GM15510 (cell line): ENCODE data around the gene DLG2.

Experiments used
- POLR2A ChIP-seq: IDR thresholded peaks from 3 replicates; pipeline ENCODE4 v1.6.1; 2011; ENCODE audit warnings: borderline replicate concordance; ENCODE audit not compliant: insufficient read length; ENCODE audit errors: extremely low read depth

Gene DLG2

DNA sequence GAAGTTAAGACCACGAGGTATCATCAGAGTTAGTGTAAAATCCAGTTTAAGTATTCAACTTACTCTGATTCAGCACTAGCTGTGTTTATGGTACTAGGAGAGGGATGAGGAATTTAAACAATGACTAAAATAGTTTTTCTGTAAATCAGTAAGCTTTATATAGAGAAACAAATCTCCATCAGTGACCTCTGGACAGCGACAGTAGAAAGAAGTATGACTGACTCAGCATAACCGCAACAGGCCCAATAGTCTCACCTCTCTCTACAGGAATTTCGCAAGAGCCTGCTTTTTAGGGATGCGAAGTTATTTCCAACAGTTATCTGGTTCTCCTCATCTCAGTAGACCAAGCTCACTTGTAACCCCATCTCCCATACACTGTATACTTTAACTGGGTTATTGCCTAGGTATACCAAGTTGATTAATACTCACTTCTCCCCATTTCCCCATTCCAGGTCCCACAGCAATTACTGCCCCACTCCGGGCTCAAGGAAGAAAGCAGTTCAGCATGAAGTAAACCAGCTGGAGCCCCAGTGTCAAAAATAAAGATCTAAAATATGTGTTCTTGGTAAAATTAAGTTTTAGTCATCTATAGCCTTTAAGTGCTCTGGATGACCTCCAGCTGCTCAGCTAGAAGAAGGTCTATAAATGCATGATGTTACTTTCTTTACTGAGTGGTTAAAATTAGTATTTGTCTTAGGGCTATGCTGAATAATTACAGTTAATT is 1570.3 kb downstream of the DLG2 start:
- TF ChIP-seq POLR2A = no peak

GRCh38 chr11:84045146-84045545 is 1582.0 kb downstream of the DLG2 start:
- TF ChIP-seq POLR2A = no peak

DNA sequence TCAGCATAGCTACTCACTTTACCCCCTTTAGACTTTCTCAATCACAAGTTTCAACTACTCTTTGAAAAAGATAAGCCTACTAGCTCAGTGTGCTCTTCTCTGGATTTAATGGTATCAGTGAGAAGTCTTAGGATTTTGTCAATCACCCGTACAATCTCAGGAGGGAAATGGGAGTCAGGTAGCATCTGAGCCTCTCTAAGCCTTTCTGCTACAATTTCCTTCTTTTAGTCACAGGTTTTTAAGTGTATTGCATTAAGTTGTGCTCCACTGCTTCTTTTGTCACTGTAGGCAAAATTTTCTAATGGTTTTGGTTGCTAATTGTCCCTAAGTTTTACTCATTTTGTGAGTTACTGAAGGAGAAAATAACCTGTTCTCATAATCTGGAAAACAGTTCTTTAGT is 1582.4 kb downstream of the DLG2 start:
- TF ChIP-seq POLR2A = no peak

GRCh38 chr11:84036664-84037194 is 1590.4 kb downstream of the DLG2 start:
- no peak for TF ChIP-seq POLR2A

GRCh38 chr11:84035645-84036044 is 1591.5 kb downstream of the DLG2 start:
- TF ChIP-seq POLR2A = no peak

- TF ChIP-seq POLR2A = no peak
Observed at GRCh38 chr11:84034484-84034883, 1592.7 kb downstream of the DLG2 start.

DNA sequence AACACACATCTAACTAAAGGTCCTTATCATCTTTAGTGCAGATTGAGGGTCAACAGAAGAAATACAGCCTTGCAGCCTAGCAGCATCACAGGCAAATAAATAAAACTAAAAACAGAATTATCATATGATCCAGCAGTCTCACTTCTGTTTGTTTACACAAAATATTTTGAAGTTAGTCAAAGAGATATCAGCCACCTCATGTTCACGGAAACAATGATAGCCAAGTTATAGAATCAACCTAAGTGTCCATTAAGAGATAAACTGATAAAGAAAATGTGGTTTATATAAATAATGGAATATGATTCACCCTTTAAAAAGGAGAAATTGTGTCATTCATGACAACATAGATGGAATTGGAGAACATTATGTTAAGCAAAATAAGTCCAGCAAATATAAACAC is 1602.9 kb downstream of the DLG2 start:
- no peak for TF ChIP-seq POLR2A

GRCh38 chr11:84022695-84023094 is 1604.4 kb downstream of the DLG2 start:
- TF ChIP-seq POLR2A = no peak

DNA sequence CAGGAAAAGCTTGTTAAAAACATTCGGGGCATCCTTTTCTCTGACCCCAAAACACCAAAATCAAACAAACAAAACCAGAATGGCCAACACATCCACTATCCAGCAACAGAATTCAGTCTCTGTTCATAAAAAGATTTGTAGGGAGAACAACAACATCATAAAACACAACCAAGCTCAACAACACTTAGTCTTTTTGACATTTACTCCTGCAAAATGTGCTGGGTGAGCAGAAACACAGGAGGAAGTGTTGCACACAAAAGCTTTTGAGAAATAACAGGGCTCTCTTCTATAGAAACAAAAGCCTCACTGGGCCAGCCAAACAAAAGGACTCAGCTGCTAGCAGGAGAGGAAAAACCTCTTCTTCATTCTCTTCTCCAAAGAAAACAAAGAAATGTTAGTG is 1604.9 kb downstream of the DLG2 start:
- no peak for TF ChIP-seq POLR2A

GRCh38 chr11:84021291-84021690 is 1605.9 kb downstream of the DLG2 start:
- TF ChIP-seq POLR2A = no peak

GRCh38 chr11:84019571-84020194 is 1607.5 kb downstream of the DLG2 start:
- no peak for TF ChIP-seq POLR2A

DNA sequence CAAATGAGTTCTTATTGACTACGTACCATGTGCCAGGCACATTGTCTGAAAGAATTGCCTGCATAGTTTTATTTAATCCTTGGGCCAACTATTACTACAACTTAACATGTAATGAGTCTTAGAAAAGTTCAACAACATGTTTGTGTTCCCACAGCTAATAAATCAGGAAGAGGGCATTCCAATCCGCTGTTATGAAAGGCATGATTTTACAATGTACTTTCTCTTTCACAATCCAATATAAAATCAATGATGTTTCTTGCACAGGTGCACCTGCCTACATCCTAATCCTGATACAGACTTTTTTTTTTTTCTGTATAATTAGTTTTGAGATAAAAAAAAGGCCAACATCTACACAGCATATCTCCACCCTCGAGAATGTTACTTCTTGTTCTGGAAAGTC is 1612.6 kb downstream of the DLG2 start:
- TF ChIP-seq POLR2A = no peak

- TF ChIP-seq POLR2A = no peak
Observed at GRCh38 chr11:84012171-84012826, 1614.8 kb downstream of the DLG2 start.

- no peak for TF ChIP-seq POLR2A
Observed at GRCh38 chr11:84003181-84003580, 1624.0 kb downstream of the DLG2 start.

GRCh38 chr11:83998921-83999320 is 1628.2 kb downstream of the DLG2 start:
- TF ChIP-seq POLR2A = no peak
